Lower lobe of right lung (tissue), 2 donors: ENCODE measurements around the gene CTSZ. TPM values are rescaled to one million over a fixed set of nuclear protein-coding genes. Genes with fewer than 3 reads are reported as not detected.
"Not testable (repeated sequence)": the region's sequence is repeated elsewhere in the genome, so short reads cannot be mapped to it uniquely, and the experiment has no call there.

Experiments
- ATAC-seq, 2 donors: fragments of 200-7000 bp; cut with Tn5 transposase; one replicate each; pipeline ENCODE4 v1.9.1; 2020 to 2022; ENCODE audit warnings: mild to moderate bottlenecking in 2 of 2, moderate library complexity in 2 of 2
- DNase-seq: peaks from one replicate; pipeline ENCODE4 v3.0.0-alpha.2; 2020
- H3K27ac ChIP-seq: fragments of 200-600 bp; one replicate; pipeline ENCODE4 v1.8.0; 2022
- H3K27me3 ChIP-seq: fragments of 200-600 bp; one replicate; pipeline ENCODE4 v1.8.0; 2022; ENCODE audit warnings: low read depth
- H3K36me3 ChIP-seq: fragments of 200-600 bp; one replicate; pipeline ENCODE4 v1.8.0; 2022; ENCODE audit warnings: mild to moderate bottlenecking
- H3K4me1 ChIP-seq: fragments of 200-600 bp; one replicate; pipeline ENCODE4 v1.8.0; 2022
- H3K4me3 ChIP-seq: fragments of 200-600 bp; one replicate; pipeline ENCODE4 v1.8.0; 2022; ENCODE audit warnings: mild to moderate bottlenecking
- H3K9me3 ChIP-seq: fragments of 200-600 bp; one replicate; pipeline ENCODE4 v1.8.0; 2022
- intact Hi-C: fragments of 100-400 bp; cut with DNase I; formaldehyde crosslinking; loops from one replicate; pipeline ENCODE4 v1.11.0; 2022
- total RNA-seq: library from RNA; stranded (reverse); fragmentation: NEBNext Ultra II Directional; extraction: Animal tissue kit (Norgen Biotek cat#: 25700); gene quantifications from one replicate; pipeline ENCODE4 v1.2.1, GENCODE V29; 2021
- TF ChIP-seq, protein P1 (sequence below): fragments of 200-600 bp; IDR thresholded peaks from one replicate; pipeline ENCODE4 v1.8.0; 2022; ENCODE audit warnings: antibody characterized with exemption, mild to moderate bottlenecking
- donor health status: DM: no; HTN: yes; CAD: no; lungs with severe emphysema.

Gene CTSZ
- total RNA-seq, 1 donor from 2014 or later, result 533 TPM

- DNase-seq (no peak), ATAC-seq (no peak)
- intact Hi-C loops, result no loop called here
Observed at GRCh38 chr20:58965270-58966064, 41.6 kb downstream of the CTSZ start.

DNA sequence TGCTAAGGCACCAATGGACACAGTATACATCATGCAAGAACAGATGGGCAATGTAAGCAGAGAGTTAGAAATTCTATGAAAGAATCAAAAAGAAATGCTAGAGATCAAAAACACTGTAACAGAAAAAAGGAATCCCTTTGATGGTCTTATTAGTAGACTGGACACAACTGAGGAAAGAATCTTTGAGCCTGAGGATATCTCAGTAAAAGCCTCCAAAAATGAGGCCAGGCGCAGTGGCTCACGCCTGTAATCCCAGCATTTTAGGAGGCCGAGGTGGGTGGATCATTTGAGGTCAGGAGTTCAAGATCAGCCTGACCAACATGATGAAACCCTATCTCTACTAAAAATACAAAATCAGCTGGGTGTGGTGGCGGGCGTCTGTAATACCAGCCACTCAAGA, 43.1 kb downstream of the CTSZ start:
- H3K4me1 ChIP-seq, DNase-seq, H3K27ac ChIP-seq, H3K9me3 ChIP-seq, ATAC-seq, intact Hi-C loops, H3K27me3 ChIP-seq, H3K36me3 ChIP-seq, H3K4me3 ChIP-seq: not testable (repeated sequence)

More at GRCh38 chr20:58965270-58966064, 41.6 kb downstream of the CTSZ start:
- Histone ChIP-seq H3K36me3 (no peaks in the 10 kb centered on the region), H3K4me1 (no peaks in the 10 kb centered on the region), H3K9me3 (peaks cover 3% of the 10 kb centered on the region), H3K4me3 (no peak overlapping the region), H3K27me3 (no peaks in the 10 kb centered on the region), H3K27ac (no peak overlapping the region)
- TF ChIP-seq, protein P1, sequence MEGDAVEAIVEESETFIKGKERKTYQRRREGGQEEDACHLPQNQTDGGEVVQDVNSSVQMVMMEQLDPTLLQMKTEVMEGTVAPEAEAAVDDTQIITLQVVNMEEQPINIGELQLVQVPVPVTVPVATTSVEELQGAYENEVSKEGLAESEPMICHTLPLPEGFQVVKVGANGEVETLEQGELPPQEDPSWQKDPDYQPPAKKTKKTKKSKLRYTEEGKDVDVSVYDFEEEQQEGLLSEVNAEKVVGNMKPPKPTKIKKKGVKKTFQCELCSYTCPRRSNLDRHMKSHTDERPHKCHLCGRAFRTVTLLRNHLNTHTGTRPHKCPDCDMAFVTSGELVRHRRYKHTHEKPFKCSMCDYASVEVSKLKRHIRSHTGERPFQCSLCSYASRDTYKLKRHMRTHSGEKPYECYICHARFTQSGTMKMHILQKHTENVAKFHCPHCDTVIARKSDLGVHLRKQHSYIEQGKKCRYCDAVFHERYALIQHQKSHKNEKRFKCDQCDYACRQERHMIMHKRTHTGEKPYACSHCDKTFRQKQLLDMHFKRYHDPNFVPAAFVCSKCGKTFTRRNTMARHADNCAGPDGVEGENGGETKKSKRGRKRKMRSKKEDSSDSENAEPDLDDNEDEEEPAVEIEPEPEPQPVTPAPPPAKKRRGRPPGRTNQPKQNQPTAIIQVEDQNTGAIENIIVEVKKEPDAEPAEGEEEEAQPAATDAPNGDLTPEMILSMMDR, result no peak

GRCh38 chr20:58963060-58963584, 43.9 kb downstream of the CTSZ start:
- Histone ChIP-seq H3K36me3 (no peaks in the 10 kb centered on the region), H3K4me1 (no peaks in the 10 kb centered on the region), H3K27me3 (no peaks in the 10 kb centered on the region), H3K27ac (no peak overlapping the region), H3K4me3 (no peak overlapping the region), H3K9me3 (no peaks in the 10 kb centered on the region)
- ATAC-seq (no peak), DNase-seq (no peak)
- TF ChIP-seq, protein P1, result no peak
- intact Hi-C loops, result no loop called here

- ATAC-seq (no peak), DNase-seq (no peak)
- Histone ChIP-seq H3K4me3 (no peak overlapping the region), H3K9me3 (no peaks in the 10 kb centered on the region), H3K27me3 (no peaks in the 10 kb centered on the region), H3K36me3 (no peaks in the 10 kb centered on the region), H3K27ac (no peak overlapping the region), H3K4me1 (no peaks in the 10 kb centered on the region)
- TF ChIP-seq, protein P1, result no peak
- intact Hi-C loops, result no loop called here
Observed at GRCh38 chr20:58959652-58960051, 47.4 kb downstream of the CTSZ start.

DNA sequence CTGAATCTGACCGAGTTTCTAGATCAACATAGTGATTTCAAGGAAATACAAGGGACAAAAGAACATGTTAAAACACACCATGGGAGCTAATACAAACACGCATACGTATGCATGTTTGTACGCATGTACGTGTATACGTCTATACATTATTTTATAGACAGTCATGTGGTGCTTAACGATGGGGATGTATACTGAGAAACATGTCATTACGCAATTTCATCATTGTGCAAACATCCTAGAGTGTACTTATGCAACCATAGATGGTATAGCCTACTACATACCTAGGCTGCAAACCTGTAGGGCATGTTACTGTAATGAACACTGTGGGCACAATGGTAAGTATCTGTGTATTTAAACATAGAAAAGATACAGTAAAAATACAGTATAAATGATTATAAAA, 51.0 kb downstream of the CTSZ start:
- Histone ChIP-seq H3K36me3 (no peaks in the 10 kb centered on the region), H3K9me3 (no peaks in the 10 kb centered on the region), H3K4me1 (no peaks in the 10 kb centered on the region), H3K27me3 (no peaks in the 10 kb centered on the region), H3K4me3 (no peak overlapping the region), H3K27ac (no peak overlapping the region)
- DNase-seq, result no peak
- intact Hi-C loops, result no loop called here
- TF ChIP-seq, protein P1, result no peak
- ATAC-seq, result no peak

DNA sequence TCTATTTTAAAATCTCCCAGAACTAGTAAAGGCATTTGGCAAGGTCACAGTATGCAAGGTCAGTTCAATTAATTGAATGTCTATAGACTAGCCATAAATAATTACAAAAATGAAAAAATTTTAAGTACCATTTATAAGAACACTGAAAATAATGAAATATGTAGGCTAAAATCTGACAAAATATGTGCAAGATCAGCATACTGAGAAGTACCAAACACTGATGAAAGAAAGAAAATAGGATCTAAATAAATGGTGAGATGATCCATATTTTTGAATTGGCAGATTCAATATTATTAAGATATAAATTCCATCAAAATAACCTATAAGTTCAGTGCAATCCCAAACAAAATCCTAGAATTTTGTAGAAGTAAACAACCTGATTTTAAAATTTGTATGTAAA, 54.0 kb downstream of the CTSZ start:
- intact Hi-C loops, result no loop called here
- no peaks in the 10 kb centered on the region for H3K27me3 ChIP-seq
- ATAC-seq (no peak), DNase-seq (no peak)
- H3K9me3 ChIP-seq, result no peaks in the 10 kb centered on the region
- TF ChIP-seq, protein P1, result no peak
- H3K27ac ChIP-seq, result no peak overlapping the region
- H3K4me3 ChIP-seq, result no peak overlapping the region
- no peaks in the 10 kb centered on the region for H3K4me1 ChIP-seq
- H3K36me3 ChIP-seq, result no peaks in the 10 kb centered on the region
